Measurements from ENCODE around the gene RNF130.
"Not testable (repeated sequence)": the region's sequence is repeated elsewhere in the genome, so short reads cannot be mapped to it uniquely, and the experiment has no call there.

Gene RNF130

GRCh38 chr5:180102636-180103035 lies 31.1 kb upstream of the RNF130 start:
- no peak for DNase-seq (ENCODE audit: low read depth in 2 of 2)

- no peak for DNase-seq (ENCODE audit: low read depth in 2 of 2)
These were observed 30.0 kb upstream of the RNF130 start for GRCh38 chr5:180101451-180102105.

DNA sequence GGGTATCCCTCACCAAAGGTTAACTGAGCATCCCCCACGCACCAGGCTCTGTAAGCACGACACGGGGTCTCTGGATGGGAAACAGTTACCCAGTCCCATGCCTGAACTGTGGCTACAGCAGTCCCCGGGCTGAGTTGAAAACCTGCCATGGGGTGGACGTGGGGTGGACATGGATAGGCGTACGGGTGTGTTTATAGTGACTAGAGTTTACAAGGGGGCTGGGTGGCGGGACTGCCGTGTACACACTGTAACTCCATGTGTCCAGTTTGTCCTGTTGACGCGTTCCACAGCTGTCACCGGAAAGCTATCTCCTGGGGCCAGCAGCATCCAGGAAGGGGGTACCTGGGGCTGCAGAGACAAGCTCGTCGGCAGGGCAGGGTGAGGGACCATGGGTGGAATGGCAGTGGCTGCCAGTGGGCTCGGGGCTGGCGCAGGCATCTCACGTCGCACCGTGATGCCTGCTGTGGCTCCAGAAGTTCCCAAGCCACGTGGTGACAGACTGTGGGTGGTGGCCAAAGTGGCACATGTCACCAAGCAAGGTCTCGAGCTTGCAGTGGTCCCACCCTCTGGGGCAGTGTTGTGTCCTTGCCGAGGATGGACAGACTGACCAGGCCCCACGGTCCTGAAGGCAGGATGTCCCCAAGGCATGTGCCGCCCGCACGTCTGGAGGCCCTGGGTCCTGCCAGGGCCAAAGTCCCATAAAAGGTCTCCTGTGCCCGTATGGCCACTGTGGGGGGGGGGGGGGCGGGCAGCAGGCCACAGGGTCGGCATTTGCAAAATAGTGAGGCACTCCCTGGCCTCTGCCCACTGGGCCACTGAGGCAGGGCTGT lies 29.3 kb upstream of the RNF130 start:
- no peak for DNase-seq (ENCODE audit: low read depth in 2 of 2)

DNA sequence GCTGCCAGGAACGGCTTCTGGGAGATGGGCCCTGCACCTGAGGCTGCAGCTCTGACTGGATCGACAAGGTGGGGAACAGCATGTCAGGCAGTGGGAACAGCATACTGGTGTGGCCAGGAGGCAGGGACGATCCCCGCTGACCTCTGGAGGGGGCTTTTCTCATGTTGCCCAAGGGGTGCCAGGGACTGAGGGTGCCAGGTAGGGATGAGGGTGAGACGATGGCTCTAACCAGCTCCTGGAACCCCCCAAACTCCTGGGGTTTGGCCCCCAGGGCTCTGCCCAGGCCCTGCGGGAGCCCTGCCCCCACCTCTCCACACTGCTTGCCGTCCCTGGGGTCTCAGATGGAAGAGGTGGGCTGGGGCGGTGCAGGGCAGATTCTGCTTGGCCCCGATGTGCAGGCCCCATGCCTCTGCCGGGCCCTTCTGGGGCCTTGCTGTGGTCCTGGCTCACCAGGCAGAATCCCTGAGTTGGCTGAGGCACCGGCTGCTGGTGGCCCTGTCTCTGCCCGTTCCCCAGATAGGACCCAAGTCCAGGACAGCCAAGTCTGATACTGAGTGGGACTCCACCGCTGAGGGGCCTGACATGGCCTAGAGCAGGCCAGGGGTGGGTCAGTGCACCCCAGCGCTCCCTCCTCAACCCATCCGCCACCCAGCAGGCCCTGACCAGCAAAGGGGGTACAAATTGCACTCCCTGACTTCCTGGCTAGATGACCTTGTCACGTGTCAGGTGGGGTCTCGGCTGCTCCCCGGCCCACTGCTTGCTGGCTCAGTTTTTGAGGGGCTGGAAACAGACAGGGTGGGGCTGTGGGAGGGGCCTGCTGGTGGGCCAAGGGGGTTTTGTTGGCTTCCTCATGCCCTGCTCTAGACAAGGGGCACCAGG lies 28.4 kb upstream of the RNF130 start:
- DNase-seq (ENCODE audit: low read depth in 2 of 2): no peak

DNA sequence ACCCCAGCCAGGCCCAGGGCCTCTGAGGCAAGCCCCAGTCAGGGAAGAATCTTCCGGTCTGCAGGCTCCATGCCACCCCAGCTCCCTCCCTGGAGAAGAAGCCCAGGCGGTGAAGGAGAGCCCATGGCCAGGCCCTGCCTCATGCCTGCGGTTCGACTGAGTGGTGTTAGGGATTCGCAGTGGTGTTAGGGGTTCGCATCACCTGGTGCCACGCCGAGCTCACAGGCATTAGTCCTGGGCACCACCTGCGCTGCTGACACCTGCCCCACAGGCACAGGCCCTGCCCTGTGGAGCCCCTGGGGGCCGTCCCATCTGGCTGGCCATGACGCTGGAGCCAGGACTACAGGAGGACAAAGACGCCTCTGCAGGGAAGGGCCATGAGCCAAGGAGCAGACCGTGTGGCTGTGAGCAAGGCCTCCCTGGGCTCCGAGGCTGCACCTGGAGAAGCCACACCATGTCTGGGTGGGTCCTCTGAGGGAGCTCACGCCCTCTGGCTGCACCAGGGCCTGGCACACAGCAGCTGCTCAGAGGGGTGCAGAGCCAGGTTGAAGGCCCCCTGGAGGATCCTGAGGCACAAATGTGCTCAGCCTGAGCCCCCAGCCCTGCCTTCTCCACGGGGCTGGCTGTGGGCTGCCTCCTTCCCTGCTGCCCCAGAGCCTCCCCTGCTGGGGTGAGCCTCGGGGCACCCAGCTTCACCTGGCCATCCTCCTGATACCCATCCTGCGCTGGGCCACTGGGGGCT lies 27.6 kb upstream of the RNF130 start:
- DNase-seq (ENCODE audit: low read depth in 2 of 2): no peak

- DNase-seq (ENCODE audit: low read depth in 2 of 2): no peak
These were observed 27.0 kb upstream of the RNF130 start for GRCh38 chr5:180098526-180098925.

GRCh38 chr5:180097926-180098325 lies 26.4 kb upstream of the RNF130 start:
- no peak for DNase-seq (ENCODE audit: low read depth in 2 of 2)

GRCh38 chr5:180097163-180097894 lies 25.8 kb upstream of the RNF130 start:
- no peak for DNase-seq (ENCODE audit: low read depth in 2 of 2)

- DNase-seq (ENCODE audit: low read depth in 2 of 2): no peak
These were observed 25.1 kb upstream of the RNF130 start for GRCh38 chr5:180096616-180097015.

GRCh38 chr5:180095545-180095944 lies 24.0 kb upstream of the RNF130 start:
- no peak for DNase-seq (ENCODE audit: low read depth in 2 of 2)

DNA sequence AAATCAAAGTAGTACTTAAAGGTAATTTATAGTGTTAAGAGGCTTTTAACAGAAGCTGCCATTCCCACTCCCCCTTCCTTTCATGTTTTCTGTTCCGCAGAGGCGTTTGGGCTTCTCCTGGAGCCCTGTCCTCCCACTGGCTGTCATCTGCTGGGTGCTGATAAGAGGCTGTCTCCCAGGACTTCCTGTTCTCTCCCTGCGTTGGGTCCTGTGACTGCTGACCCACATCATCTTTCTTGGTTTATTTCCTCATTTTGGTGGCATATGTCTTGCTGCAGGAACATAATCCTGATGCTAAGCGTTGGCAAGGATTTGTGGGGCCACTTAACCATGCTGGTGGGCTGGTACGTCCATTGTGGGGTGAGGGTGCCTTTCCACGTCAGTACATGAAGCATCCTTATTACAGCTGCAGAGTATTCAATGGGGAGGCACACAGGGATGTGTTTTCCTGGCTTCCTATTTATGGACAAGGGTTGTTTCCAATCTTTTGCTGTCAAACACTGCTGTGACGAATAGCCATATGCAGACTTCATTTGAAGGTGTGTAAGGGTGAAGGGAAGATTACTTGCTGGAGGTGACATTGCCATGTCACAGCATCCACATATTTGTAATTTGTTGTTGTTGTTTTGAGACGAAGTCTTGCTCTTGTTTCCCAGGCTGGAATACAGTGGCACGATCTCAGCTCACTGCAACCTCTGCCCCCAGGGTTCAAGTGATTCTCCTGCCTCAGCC lies 22.3 kb upstream of the RNF130 start:
- DNase-seq (ENCODE audit: low read depth in 2 of 2): no peak

- DNase-seq (ENCODE audit: low read depth in 2 of 2): no peak
These were observed 21.7 kb upstream of the RNF130 start for GRCh38 chr5:180093241-180093640.

GRCh38 chr5:180090769-180091546 lies 19.4 kb upstream of the RNF130 start:
- DNase-seq (ENCODE audit: low read depth in 2 of 2): no peak

DNA sequence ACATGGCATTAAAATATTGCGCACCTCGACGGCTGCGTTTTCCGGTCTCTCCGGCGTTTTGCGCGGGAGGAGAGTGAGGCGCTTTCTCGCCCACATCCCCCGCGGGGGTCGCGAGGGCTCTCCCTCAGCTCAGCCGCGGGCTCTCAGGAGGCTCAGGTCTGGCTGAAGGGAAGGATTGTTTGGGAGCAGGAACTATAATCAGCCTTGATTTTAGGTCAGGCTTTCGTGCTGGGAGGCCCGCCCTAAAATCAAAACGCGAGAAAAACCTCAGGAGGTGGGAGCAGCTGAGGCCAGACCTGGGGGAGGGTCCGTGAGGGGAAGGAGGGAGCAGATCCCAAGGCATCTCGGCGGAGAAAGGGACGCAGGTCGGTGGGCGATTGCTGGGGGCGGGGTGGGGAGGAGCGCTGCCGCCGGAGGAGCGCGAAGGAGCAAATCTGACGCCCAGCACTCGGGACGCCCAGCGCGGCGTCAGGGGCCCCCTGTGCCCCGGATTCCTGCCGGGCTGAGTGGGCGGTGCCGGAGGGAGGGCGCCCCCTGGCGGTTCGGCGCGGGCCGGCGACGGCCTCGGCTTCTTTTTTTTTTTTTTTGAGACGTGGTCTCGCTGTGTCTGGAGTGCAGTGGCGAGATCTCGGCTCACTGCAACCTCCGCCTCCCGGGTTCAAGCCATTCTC lies 18.7 kb upstream of the RNF130 start:
- peak; percentile 64 for DNase-seq (ENCODE audit: low read depth in 2 of 2)

DNA sequence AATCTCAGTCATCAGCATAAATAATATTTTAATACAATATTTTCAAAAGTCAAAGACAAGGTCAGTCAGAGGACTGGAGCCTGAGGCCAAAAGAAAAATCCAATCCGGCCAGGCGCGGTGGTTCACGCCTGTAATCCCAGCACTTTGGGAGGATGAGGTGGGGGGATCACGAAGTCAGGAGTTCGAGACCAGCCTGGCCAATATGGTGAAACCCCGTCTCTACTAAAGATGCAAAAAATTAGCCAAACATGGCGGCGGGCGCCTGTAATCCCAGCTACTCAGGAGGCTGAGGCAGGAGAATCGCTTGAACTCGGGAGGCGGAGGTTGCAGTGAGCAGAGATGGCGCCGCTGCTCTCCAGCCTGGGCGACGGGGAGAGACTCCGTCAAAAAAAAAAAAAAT lies 18.1 kb upstream of the RNF130 start:
- DNase-seq (ENCODE audit: low read depth in 2 of 2): not testable (repeated sequence)

- DNase-seq (ENCODE audit: low read depth in 2 of 2): no peak
These were observed 17.0 kb upstream of the RNF130 start for GRCh38 chr5:180088561-180088960.

- DNase-seq (ENCODE audit: low read depth in 2 of 2): no peak
These were observed 15.3 kb upstream of the RNF130 start for GRCh38 chr5:180086816-180087399.

GRCh38 chr5:180085837-180086236 lies 14.3 kb upstream of the RNF130 start:
- no peak for DNase-seq (ENCODE audit: low read depth in 2 of 2)

Data from stimulated activated CD8-positive, alpha-beta memory T cell treated with anti-CD3 and anti-CD28 coated beads, Interleukin-2, amount 100 ng/mL, for 1 hour (primary cell).